LNCAP (cell line): ENCODE measurements around the gene APP.

Experiments used
- TF ChIP-seq, protein P1 (sequence below): fragments of 450-650 bp; IDR thresholded peaks from 2 replicates; pipeline ENCODE4 v1.5.1; 2017; ENCODE audit warnings: mild to moderate bottlenecking

The APP gene

DNA sequence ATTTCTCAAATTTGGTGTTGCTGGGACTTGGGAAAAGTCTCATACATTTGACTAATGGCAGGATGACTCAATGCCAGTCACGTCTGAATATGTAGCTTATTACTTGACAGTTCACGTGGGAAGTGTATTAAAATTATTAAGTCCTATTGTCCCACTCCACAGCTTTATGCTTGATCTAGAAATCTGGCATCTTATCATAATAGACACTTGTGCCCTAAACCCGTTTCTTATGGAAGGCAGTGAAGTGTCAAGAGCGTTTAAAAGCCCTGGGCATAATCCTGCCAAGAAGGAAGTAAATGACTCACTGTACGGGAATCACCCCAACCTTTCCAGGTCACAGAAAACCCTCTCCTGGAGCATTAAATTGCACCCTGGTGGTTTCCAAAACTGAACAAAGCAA, 207.4 kb downstream of the APP start:
- TF ChIP-seq, protein P1, sequence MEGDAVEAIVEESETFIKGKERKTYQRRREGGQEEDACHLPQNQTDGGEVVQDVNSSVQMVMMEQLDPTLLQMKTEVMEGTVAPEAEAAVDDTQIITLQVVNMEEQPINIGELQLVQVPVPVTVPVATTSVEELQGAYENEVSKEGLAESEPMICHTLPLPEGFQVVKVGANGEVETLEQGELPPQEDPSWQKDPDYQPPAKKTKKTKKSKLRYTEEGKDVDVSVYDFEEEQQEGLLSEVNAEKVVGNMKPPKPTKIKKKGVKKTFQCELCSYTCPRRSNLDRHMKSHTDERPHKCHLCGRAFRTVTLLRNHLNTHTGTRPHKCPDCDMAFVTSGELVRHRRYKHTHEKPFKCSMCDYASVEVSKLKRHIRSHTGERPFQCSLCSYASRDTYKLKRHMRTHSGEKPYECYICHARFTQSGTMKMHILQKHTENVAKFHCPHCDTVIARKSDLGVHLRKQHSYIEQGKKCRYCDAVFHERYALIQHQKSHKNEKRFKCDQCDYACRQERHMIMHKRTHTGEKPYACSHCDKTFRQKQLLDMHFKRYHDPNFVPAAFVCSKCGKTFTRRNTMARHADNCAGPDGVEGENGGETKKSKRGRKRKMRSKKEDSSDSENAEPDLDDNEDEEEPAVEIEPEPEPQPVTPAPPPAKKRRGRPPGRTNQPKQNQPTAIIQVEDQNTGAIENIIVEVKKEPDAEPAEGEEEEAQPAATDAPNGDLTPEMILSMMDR = no peak

DNA sequence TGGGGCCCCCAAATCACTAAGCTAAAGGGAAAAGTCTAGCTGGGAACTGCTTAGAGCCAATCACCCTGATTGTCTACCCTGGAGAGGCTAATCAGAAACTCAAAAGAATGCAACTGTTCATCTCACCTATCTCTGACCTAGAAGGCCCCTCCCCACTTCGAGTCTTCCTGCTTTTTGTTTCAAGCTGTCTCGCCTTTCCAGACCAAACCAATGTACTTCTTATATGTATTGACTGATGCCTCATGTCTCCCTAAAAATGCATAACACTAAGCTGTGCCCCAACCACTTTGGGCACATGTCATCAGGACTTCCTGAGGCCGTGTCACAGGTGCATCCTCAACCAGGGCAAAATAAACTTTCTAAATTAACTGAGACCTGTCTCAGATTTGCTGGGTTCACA, 209.5 kb downstream of the APP start:
- TF ChIP-seq, protein P1 = no peak

DNA sequence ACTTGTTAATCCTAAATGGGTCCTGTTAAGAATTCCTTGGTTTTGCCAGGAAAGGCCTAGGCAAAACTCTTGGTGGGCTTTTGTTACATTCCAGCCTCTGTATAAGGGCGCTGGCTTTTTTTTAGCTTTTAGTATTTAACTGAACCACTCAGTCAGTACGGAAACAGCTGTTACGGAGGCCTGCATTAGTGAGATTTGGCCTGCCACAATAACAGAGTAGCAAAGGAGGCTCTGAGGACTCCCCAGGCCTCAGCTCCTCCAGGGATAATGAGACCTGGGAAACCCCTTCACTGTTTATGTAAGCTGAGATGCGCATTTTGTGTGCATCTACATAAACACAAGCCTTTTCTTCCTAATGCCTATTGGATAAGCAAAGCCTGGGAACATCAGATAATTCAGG, 210.2 kb downstream of the APP start:
- TF ChIP-seq, protein P1 = no peak

DNA sequence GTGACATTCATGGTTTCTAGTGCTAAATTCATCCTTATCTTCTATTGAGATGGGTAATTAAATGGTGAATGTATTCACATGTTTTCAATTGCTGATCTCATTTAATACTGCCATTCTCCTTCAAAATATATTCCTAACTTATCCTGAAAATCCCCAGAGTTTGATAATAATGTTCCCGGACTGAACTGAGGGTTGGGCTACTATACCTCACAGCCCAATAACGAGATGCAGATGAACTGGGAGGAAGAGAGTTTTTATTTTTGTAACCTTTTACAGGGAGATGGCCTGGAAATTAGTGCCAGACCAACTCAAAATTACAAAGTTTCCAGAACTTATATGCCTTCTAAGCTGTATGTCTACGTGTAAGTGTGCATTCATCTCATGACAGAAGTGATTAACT, 210.8 kb downstream of the APP start:
- TF ChIP-seq, protein P1 = no peak

DNA sequence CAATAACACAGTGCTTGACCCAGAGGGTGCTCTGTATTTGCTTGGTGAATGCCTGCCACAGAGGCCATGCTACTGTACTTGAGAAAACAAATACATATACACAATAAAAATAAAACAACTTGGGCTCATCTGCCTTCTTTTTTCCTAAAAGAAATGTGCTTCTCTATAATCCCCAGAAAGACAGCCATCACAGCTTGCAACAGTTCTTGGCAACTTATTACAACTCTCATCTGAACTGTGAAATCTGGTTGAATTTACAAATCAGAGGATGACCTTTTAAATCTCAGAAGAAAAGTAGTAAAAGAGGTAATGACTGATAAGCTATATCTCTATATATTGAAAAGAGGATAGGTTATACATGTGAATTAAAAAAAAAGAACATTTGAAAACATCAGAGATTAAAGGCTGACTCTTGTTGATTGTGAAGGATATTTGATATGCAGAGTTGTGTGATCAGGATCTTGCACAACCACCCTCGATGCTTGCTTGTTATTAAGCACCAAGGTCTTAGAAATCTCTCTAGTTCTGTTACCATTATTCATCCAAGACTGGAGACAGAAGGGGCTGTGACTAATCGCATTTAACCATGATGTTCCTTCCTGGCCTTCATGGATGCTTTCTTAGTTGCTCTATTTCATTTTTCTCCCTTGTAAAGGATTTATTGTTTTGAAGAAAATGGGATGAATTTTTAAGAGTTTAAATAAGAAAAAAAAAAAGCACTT, 213.4 kb downstream of the APP start:
- TF ChIP-seq, protein P1 = no peak

DNA sequence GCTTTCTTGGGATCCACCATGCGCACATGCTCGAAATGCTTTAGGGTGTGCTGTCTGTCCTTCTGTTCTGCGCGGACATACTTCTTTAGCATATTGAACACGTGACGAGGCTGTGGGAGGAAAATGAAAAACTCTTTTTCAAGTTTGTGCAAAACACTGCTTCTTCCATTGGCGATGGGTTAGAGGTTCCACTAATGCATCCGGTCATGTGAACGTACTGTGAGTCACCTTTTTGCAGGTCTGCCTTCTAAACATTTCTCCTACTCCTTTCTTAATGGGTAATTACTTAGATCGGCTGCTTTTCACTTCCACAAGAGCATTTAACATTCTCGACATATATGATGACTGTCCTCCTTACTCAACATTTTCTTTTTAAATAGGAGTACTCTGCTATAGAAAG, 214.9 kb downstream of the APP start:
- TF ChIP-seq, protein P1 = no peak

DNA sequence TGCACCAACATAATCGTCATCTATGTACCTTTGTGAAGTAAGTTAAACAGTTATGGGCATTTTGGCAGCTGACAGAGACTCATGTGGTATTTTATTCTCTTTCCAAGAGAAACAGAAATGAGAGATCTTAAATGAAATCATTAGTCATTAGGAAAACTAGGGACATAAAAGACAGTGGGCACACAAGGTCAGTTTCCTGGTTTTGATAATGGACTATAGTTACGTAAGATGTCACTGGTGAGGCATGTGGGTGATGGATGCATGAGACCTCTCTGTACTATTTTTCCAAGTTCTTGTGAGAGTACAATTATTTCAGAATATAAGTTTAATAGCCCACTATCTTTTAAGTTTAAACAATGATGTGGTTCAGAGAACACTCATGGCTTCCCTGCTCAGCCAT, 216.9 kb downstream of the APP start:
- TF ChIP-seq, protein P1 = no peak

DNA sequence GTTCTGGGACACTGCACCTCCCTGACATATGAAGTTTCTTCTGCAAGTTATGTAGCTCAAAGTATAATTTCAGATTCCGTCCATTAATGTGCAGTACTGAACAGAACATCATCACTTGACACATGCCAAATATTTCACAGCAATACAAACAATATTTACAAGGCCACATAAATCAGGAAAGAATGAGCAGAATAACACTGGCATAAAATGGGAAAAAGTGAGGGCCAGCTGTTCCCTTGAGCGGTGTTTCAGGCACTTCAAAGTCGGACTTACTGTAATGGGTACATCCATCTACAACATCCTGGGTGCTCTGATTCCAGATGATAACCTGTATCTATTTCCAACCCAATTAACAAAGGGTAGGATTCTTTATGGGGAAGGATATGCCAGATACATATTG, 217.4 kb downstream of the APP start:
- TF ChIP-seq, protein P1 = no peak
